SK-N-MC (cell line): Measurements from ENCODE around the gene BICDL1.
"Not testable (repeated sequence)": the region's sequence is repeated elsewhere in the genome, so short reads cannot be mapped to it uniquely, and the experiment has no call there.

Experiments used
- DNase-seq: peaks from one replicate; pipeline ENCODE4 v3.0.0-alpha.2; 2011; ENCODE audit warnings: low read depth, low spot score
- H3K27ac ChIP-seq: fragments of 200-600 bp; sonication (generic); 2 replicates; pipeline ENCODE4 v1.5.1; 2016; ENCODE audit warnings: mixed run types
- H3K36me3 ChIP-seq: fragments of 200-600 bp; sonication (generic); 2 replicates; pipeline ENCODE4 v1.6.1; 2017; ENCODE audit warnings: antibody characterized with exemption, low read length, mixed read lengths; ENCODE audit not compliant: insufficient read depth
- H3K4me3 ChIP-seq: fragments of 200-600 bp; sonication (generic); 2 replicates; pipeline ENCODE4 v1.5.1; 2016
- H3K9ac ChIP-seq: fragments of 200-600 bp; sonication (generic); 2 replicates; pipeline ENCODE4 v1.8.0; 2017; ENCODE audit warnings: mixed run types, mixed read lengths; ENCODE audit not compliant: insufficient read length
- H3K9me3 ChIP-seq: fragments of 200-600 bp; sonication (generic); 2 replicates; pipeline ENCODE4 v1.6.1; 2017; ENCODE audit warnings: low read depth, mild to moderate bottlenecking, antibody characterized with exemption, low read length, moderate library complexity, mixed read lengths
- EZH2 ChIP-seq: fragments of 200-600 bp; sonication (generic); IDR thresholded peaks from one replicate; pipeline ENCODE4 v1.6.1; 2017; ENCODE audit warnings: antibody characterized with exemption
- FOXP2 ChIP-seq: optimal IDR thresholded peaks from 2 replicates; pipeline ENCODE3; 2011; ENCODE audit warnings: mild to moderate bottlenecking, moderate library complexity; ENCODE audit not compliant: insufficient read depth; ENCODE audit errors: extremely low read length, control extremely low read depth
- POLR2AphosphoS5 ChIP-seq: IDR thresholded peaks from 2 replicates; pipeline ENCODE4 v1.6.1; 2012; ENCODE audit warnings: mild to moderate bottlenecking, low read depth, low read length, borderline replicate concordance

Gene BICDL1

GRCh38 chr12:119959435-119959834 is 29.6 kb upstream of the BICDL1 start:
- Histone ChIP-seq H3K9me3 (no peaks in the 10 kb centered on the region), H3K9ac (no peak overlapping the region), H3K36me3 (no peaks in the 10 kb centered on the region), H3K4me3 (no peak overlapping the region), H3K27ac (no peak overlapping the region)
- TF ChIP-seq FOXP2 = no peak
- no peak for TF ChIP-seq POLR2AphosphoS5
- no peak for DNase-seq

GRCh38 chr12:119964123-119964522 is 24.9 kb upstream of the BICDL1 start:
- no peak for TF ChIP-seq EZH2
- no peak for TF ChIP-seq FOXP2
- TF ChIP-seq POLR2AphosphoS5 = no peak
- H3K4me3 ChIP-seq = no peak overlapping the region
- DNase-seq = no peak
- no peaks in the 10 kb centered on the region for H3K9me3 ChIP-seq
- H3K36me3 ChIP-seq = no peaks in the 10 kb centered on the region
- no peak overlapping the region for H3K27ac ChIP-seq
- no peak overlapping the region for H3K9ac ChIP-seq

GRCh38 chr12:119964929-119965328 is 24.1 kb upstream of the BICDL1 start:
- no peak overlapping the region for H3K27ac ChIP-seq
- no peak for DNase-seq
- no peak for TF ChIP-seq EZH2
- TF ChIP-seq FOXP2 = no peak
- no peak for TF ChIP-seq POLR2AphosphoS5
- H3K9me3 ChIP-seq = no peaks in the 10 kb centered on the region
- H3K9ac ChIP-seq = no peak overlapping the region
- H3K36me3 ChIP-seq = no peaks in the 10 kb centered on the region
- no peak overlapping the region for H3K4me3 ChIP-seq

GRCh38 chr12:119980242-119980641 is 8.8 kb upstream of the BICDL1 start:
- no peak for TF ChIP-seq EZH2
- no peak for TF ChIP-seq FOXP2
- no peak for TF ChIP-seq POLR2AphosphoS5
- Histone ChIP-seq H3K9ac (no peak overlapping the region), H3K4me3 (no peak overlapping the region), H3K9me3 (no peaks in the 10 kb centered on the region), H3K36me3 (no peaks in the 10 kb centered on the region), H3K27ac (no peak overlapping the region)
- DNase-seq = no peak

GRCh38 chr12:119980702-119981101 is 8.3 kb upstream of the BICDL1 start:
- not testable (repeated sequence) for H3K9ac ChIP-seq, H3K9me3 ChIP-seq, DNase-seq, H3K36me3 ChIP-seq, H3K27ac ChIP-seq, H3K4me3 ChIP-seq

GRCh38 chr12:119989361-119989730 is 310 bp downstream of the BICDL1 start:
- Histone ChIP-seq H3K9me3 (no peaks in the 10 kb centered on the region), H3K9ac (no peak overlapping the region), H3K27ac (no peak overlapping the region), H3K36me3 (no peaks in the 10 kb centered on the region), H3K4me3 (peak overlapping the region; percentile 86)
- no peak for TF ChIP-seq POLR2AphosphoS5
- no peak for TF ChIP-seq EZH2
- TF ChIP-seq FOXP2 = no peak
- no peak for DNase-seq

GRCh38 chr12:119989731-119990381 is 820 bp downstream of the BICDL1 start:
- Histone ChIP-seq H3K9ac (no peak overlapping the region), H3K27ac (no peak overlapping the region), H3K36me3 (no peaks in the 10 kb centered on the region), H3K4me3 (peak overlapping the region; percentile 68), H3K9me3 (no peaks in the 10 kb centered on the region)
- TF ChIP-seq FOXP2 (no peak), EZH2 (no peak), POLR2AphosphoS5 (no peak)
- DNase-seq = no peak

GRCh38 chr12:119990382-119990874 is 1.4 kb downstream of the BICDL1 start:
- no peaks in the 10 kb centered on the region for H3K36me3 ChIP-seq
- no peak overlapping the region for H3K9ac ChIP-seq
- no peaks in the 10 kb centered on the region for H3K9me3 ChIP-seq
- no peak for TF ChIP-seq EZH2
- no peak for TF ChIP-seq FOXP2
- TF ChIP-seq POLR2AphosphoS5 = no peak
- H3K4me3 ChIP-seq = peak overlapping the region; percentile 68; the same call in 1 of the 2 replicates
- H3K27ac ChIP-seq = no peak overlapping the region
- no peak for DNase-seq

GRCh38 chr12:119992129-119992705 is 3.2 kb downstream of the BICDL1 start:
- Histone ChIP-seq H3K27ac (no peak overlapping the region), H3K4me3 (no peak overlapping the region), H3K9me3 (no peaks in the 10 kb centered on the region), H3K36me3 (no peaks in the 10 kb centered on the region), H3K9ac (no peak overlapping the region)
- TF ChIP-seq POLR2AphosphoS5 = no peak
- TF ChIP-seq FOXP2 = no peak
- no peak for TF ChIP-seq EZH2
- no peak for DNase-seq
